GM21360 (cell line): ENCODE data around the gene OSMR.

Source experiments
- ATAC-seq: cut with Tn5 transposase; IDR thresholded peaks from one replicate; pipeline ENCODE4 v1.9.1; 2021; ENCODE audit warnings: mild to moderate bottlenecking, moderate library complexity; ENCODE audit not compliant: unreplicated experiment

OSMR gene

GRCh38 chr5:38923661-38924451 is 78.0 kb downstream of the OSMR start:
- no peak for ATAC-seq

- no peak for ATAC-seq
Observed at GRCh38 chr5:38925154-38925925, 79.5 kb downstream of the OSMR start.

- ATAC-seq: no peak
Observed at GRCh38 chr5:38926121-38926520, 80.3 kb downstream of the OSMR start.

- ATAC-seq: no peak
Observed at GRCh38 chr5:38927470-38927869, 81.7 kb downstream of the OSMR start.

- ATAC-seq: no peak
Observed at GRCh38 chr5:38929838-38930237, 84.0 kb downstream of the OSMR start.

GRCh38 chr5:38931731-38932130 is 85.9 kb downstream of the OSMR start:
- no peak for ATAC-seq

- ATAC-seq: no peak
Observed at GRCh38 chr5:38932854-38933408, 87.1 kb downstream of the OSMR start.

GRCh38 chr5:38935437-38935836 is 89.6 kb downstream of the OSMR start:
- no peak for ATAC-seq

- no peak for ATAC-seq
Observed at GRCh38 chr5:38936269-38936668, 90.5 kb downstream of the OSMR start.

GRCh38 chr5:38938424-38938823 is 92.6 kb downstream of the OSMR start:
- ATAC-seq: no peak

GRCh38 chr5:38938973-38939372 is 93.2 kb downstream of the OSMR start:
- ATAC-seq: no peak

GRCh38 chr5:38940230-38940858 is 94.5 kb downstream of the OSMR start:
- ATAC-seq: no peak

GRCh38 chr5:38941912-38942311 is 96.1 kb downstream of the OSMR start:
- no peak for ATAC-seq

GRCh38 chr5:38944282-38944681 is 98.5 kb downstream of the OSMR start:
- no peak for ATAC-seq

GRCh38 chr5:38948501-38948900 is 102.7 kb downstream of the OSMR start:
- no peak for ATAC-seq

GRCh38 chr5:38953426-38954012 is 107.7 kb downstream of the OSMR start:
- no peak for ATAC-seq

GRCh38 chr5:38961691-38962090 is 115.9 kb downstream of the OSMR start:
- no peak for ATAC-seq

GRCh38 chr5:38968665-38969064 is 122.9 kb downstream of the OSMR start:
- no peak for ATAC-seq

- ATAC-seq: no peak
Observed at GRCh38 chr5:38978036-38978435, 132.2 kb downstream of the OSMR start.

- no peak for ATAC-seq
Observed at GRCh38 chr5:38979535-38979934, 133.7 kb downstream of the OSMR start.
